ENCODE results near the gene FAHD2A.

FAHD2A gene

GRCh38 chr2:95362486-95362885, 40.0 kb upstream of the FAHD2A start:
- no peak for DNase-seq
- Mint-ChIP-seq H3K27me3 (ENCODE audit: low read depth, poor library complexity) (peaks cover 32% of the 10 kb centered on the region), H3K9me3 (peaks cover 10% of the 10 kb centered on the region), H3K27ac (no peak overlapping the region), H3K4me1 (no peaks in the 10 kb centered on the region), H3K36me3 (ENCODE audit: low read depth) (no peaks in the 10 kb centered on the region), H3K4me3 (no peak overlapping the region)
- TF ChIP-seq CTCF (IDR thresholded peaks at IDR 0.05): no peak

GRCh38 chr2:95366514-95366913, 36.0 kb upstream of the FAHD2A start:
- Mint-ChIP-seq H3K4me3 (no peak overlapping the region), H3K9me3 (peaks cover 19% of the 10 kb centered on the region), H3K36me3 (ENCODE audit: low read depth) (no peaks in the 10 kb centered on the region), H3K4me1 (no peaks in the 10 kb centered on the region), H3K27ac (no peak overlapping the region), H3K27me3 (ENCODE audit: low read depth, poor library complexity) (peaks cover 34% of the 10 kb centered on the region)
- no peak for TF ChIP-seq CTCF (IDR thresholded peaks at IDR 0.05)
- DNase-seq: no peak

GRCh38 chr2:95372216-95372829, 30.2 kb upstream of the FAHD2A start:
- Mint-ChIP-seq H3K4me1 (peaks cover 4% of the 10 kb centered on the region), H3K27ac (no peak overlapping the region), H3K27me3 (ENCODE audit: low read depth, poor library complexity) (peaks cover 26% of the 10 kb centered on the region), H3K4me3 (no peak overlapping the region), H3K9me3 (peaks cover 16% of the 10 kb centered on the region), H3K36me3 (ENCODE audit: low read depth) (no peaks in the 10 kb centered on the region)
- no peak for DNase-seq
- TF ChIP-seq CTCF (IDR thresholded peaks at IDR 0.05): no peak

- Mint-ChIP-seq H3K27ac (no peak overlapping the region), H3K4me3 (no peak overlapping the region), H3K36me3 (ENCODE audit: low read depth) (no peaks in the 10 kb centered on the region), H3K9me3 (peaks cover 16% of the 10 kb centered on the region), H3K27me3 (ENCODE audit: low read depth, poor library complexity) (peaks cover 26% of the 10 kb centered on the region), H3K4me1 (peaks cover 4% of the 10 kb centered on the region)
- no peak for TF ChIP-seq CTCF (IDR thresholded peaks at IDR 0.05)
- no peak for DNase-seq
These were observed 29.7 kb upstream of the FAHD2A start for GRCh38 chr2:95372845-95373244.

GRCh38 chr2:95374029-95374428, 28.5 kb upstream of the FAHD2A start:
- Mint-ChIP-seq H3K4me1 (peaks cover 4% of the 10 kb centered on the region), H3K27me3 (ENCODE audit: low read depth, poor library complexity) (peaks cover 19% of the 10 kb centered on the region), H3K36me3 (ENCODE audit: low read depth) (no peaks in the 10 kb centered on the region), H3K4me3 (no peak overlapping the region), H3K27ac (no peak overlapping the region), H3K9me3 (peaks cover 16% of the 10 kb centered on the region)
- DNase-seq: no peak
- no peak for TF ChIP-seq CTCF (IDR thresholded peaks at IDR 0.05)

GRCh38 chr2:95374451-95374920, 28.0 kb upstream of the FAHD2A start:
- H3K9me3 Mint-ChIP-seq: peaks cover 13% of the 10 kb centered on the region
- no peak for TF ChIP-seq CTCF (IDR thresholded peaks at IDR 0.05)
- H3K27me3 Mint-ChIP-seq (ENCODE audit: low read depth, poor library complexity): peaks cover 16% of the 10 kb centered on the region
- no peak overlapping the region for H3K27ac Mint-ChIP-seq
- H3K36me3 Mint-ChIP-seq (ENCODE audit: low read depth): no peaks in the 10 kb centered on the region
- DNase-seq: no peak
- H3K4me3 Mint-ChIP-seq: no peak overlapping the region
- H3K4me1 Mint-ChIP-seq: peaks cover 4% of the 10 kb centered on the region

Measured in nephron progenitor cell (in vitro differentiated cells).